Measurements from ENCODE around the gene IL1RAPL2.
"Not testable (repeated sequence)": the region's sequence is repeated elsewhere in the genome, so short reads cannot be mapped to it uniquely, and the experiment has no call there.

The IL1RAPL2 gene

GRCh38 chrX:105646592-105647372, 1080.8 kb downstream of the IL1RAPL2 start:
- no peak for DNase-seq

GRCh38 chrX:105647749-105648148, 1081.8 kb downstream of the IL1RAPL2 start:
- no peak for DNase-seq

GRCh38 chrX:105648732-105649131, 1082.7 kb downstream of the IL1RAPL2 start:
- no peak for DNase-seq

GRCh38 chrX:105650577-105650976, 1084.6 kb downstream of the IL1RAPL2 start:
- DNase-seq, result no peak

- DNase-seq, result no peak
Observed at GRCh38 chrX:105650986-105651385, 1085.0 kb downstream of the IL1RAPL2 start.

GRCh38 chrX:105653891-105654290, 1087.9 kb downstream of the IL1RAPL2 start:
- DNase-seq, result no peak

GRCh38 chrX:105658136-105658535, 1092.1 kb downstream of the IL1RAPL2 start:
- no peak for DNase-seq

GRCh38 chrX:105662248-105662647, 1096.2 kb downstream of the IL1RAPL2 start:
- DNase-seq, result no peak

GRCh38 chrX:105664243-105664642, 1098.2 kb downstream of the IL1RAPL2 start:
- DNase-seq, result no peak

- not testable (repeated sequence) for DNase-seq
Observed at GRCh38 chrX:105684288-105684687, 1118.3 kb downstream of the IL1RAPL2 start.

- no peak for DNase-seq
Observed at GRCh38 chrX:105694839-105695238, 1128.8 kb downstream of the IL1RAPL2 start.

GRCh38 chrX:105695451-105695850, 1129.5 kb downstream of the IL1RAPL2 start:
- DNase-seq, result no peak

- DNase-seq, result no peak
Observed at GRCh38 chrX:105696870-105697269, 1130.9 kb downstream of the IL1RAPL2 start.

GRCh38 chrX:105697984-105698781, 1132.2 kb downstream of the IL1RAPL2 start:
- no peak for DNase-seq

- DNase-seq, result no peak
Observed at GRCh38 chrX:105700331-105700730, 1134.3 kb downstream of the IL1RAPL2 start.

GRCh38 chrX:105701310-105702052, 1135.5 kb downstream of the IL1RAPL2 start:
- no peak for DNase-seq

- no peak for DNase-seq
Observed at GRCh38 chrX:105703876-105704275, 1137.9 kb downstream of the IL1RAPL2 start.

- no peak for DNase-seq
Observed at GRCh38 chrX:105706041-105706440, 1140.0 kb downstream of the IL1RAPL2 start.

- DNase-seq, result no peak
Observed at GRCh38 chrX:105711805-105712204, 1145.8 kb downstream of the IL1RAPL2 start.

- DNase-seq, result no peak
Observed at GRCh38 chrX:105715746-105716145, 1149.7 kb downstream of the IL1RAPL2 start.

GRCh38 chrX:105723966-105724735, 1158.2 kb downstream of the IL1RAPL2 start:
- DNase-seq, result no peak

GRCh38 chrX:105725228-105725627, 1159.2 kb downstream of the IL1RAPL2 start:
- no peak for DNase-seq

GRCh38 chrX:105738162-105738561, 1172.2 kb downstream of the IL1RAPL2 start:
- DNase-seq, result no peak

Data from CD4-positive, alpha-beta T cell treated with Interleukin-4 for 4 hours (primary cell).